RKO (cell line): ENCODE data around the gene TRIM13.
"Not testable (repeated sequence)": the region's sequence is repeated elsewhere in the genome, so short reads cannot be mapped to it uniquely, and the experiment has no call there.

Source experiments
- DNase-seq: peaks from one replicate; pipeline ENCODE4 v3.0.0-alpha.2; 2016; ENCODE audit warnings: low spot score

TRIM13 gene, protein sequence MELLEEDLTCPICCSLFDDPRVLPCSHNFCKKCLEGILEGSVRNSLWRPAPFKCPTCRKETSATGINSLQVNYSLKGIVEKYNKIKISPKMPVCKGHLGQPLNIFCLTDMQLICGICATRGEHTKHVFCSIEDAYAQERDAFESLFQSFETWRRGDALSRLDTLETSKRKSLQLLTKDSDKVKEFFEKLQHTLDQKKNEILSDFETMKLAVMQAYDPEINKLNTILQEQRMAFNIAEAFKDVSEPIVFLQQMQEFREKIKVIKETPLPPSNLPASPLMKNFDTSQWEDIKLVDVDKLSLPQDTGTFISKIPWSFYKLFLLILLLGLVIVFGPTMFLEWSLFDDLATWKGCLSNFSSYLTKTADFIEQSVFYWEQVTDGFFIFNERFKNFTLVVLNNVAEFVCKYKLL

DNA sequence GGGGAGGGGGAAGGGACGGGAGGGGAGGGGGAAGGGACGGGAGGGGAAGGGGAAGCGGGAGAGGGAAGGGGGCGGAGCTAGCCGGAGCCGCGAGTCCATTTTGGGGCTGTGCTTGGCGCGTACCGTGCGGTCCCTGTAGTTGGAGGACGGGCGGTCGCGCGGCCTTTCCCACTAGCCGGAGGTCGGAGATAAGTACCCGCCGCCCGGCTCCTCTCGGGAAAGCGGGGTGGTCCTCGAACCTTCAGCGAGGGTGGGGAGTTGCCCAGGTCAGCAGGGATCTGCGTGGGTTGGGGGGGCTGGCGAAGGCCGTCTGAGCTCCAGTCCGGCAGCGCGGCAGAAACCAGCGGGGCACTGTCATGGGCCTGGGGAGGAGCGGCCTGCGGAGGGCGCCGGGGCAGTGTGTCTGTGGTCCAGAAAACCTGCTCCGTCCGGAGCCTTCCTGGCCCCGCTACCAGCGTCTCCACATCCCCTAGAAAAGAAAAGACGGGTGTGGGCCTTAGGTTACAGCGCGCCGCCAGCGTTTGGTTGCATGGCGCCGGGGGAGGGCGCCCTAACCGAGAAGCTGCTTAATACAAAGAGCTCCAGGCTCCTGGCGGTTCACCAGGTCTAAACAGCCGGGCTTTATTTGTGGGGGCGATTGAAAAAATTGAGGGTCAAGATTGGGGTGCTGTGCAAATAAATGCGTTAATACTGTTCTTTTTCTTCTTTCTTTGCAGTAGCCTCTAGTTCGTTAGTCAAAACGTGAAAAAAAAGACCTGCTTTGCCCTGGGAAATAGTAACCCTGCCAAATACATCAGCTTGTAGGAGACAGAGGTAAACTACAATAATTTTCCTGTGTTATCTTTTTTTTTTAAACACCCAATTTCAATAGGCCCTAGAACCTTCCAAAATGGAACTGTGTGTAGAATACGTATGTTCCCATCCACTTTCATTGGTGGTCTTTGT lies at the start of gene TRIM13:
Gene TRIM13, plus strand, starts transcription at position 92 of the 945 bp plus-strand sequence. CDS start 14,899 bp downstream, outside the sequence.
- DNase-seq = peak; percentile 90

DNA sequence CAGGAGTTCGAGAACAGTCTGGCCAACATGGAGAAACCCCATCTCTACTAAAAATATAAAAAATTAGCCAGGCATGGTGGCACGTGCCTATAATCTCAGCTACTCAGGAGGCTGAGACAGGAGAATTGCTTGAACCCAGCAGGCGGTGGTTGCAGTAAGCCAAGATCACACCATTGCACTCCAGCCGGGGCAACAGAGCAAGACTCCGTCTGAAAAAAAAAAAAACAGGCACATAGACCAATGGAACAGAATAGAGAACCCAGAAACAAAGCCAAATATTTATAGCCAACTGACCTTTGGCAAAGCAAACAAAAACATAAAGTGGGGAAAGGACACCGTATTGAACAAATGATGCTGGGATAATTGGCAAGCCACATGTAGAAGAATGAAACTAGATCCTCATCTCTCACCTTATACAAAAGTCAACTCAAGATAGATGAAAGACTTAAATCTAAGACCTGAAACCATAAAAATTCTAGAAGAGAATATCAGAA lies 48.0 kb upstream of the TRIM13 start:
- not testable (repeated sequence) for DNase-seq

DNA sequence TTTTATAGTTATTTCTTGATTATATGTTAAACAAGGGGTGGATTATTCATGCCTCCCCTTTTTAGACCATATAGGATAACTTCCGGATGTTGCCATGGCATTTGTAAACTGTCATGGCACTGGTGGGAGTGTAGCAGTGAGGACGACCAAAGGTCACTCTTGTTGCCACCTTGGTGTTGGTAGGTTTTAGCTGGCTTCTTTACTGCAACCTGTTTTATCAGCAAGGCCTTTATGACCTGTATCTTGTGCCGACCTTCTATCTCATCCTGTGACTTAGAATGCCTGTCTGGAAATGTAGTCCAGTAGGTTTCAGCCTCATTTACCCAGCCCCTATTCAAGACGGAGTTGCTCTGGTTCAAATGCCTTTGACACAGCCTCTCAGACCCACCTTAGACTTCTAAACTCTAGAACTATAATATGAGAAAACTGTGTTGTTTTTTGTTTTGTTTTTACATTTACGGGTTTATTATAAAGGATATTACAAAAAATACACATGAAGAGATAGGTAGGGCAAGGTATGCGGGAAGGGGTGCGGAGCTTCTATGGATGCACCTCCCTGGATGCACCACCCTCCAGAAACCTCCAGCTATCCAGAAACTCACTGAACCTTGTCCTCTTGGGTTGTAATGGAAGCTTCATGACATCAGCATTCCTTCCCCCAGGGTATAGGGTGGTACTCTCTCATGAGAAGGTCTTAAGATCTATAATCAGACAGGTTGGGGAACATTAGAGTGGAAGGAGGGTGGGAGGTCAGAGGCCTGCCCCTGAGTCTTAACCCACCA lies 44.9 kb upstream of the TRIM13 start:
- no peak for DNase-seq

DNA sequence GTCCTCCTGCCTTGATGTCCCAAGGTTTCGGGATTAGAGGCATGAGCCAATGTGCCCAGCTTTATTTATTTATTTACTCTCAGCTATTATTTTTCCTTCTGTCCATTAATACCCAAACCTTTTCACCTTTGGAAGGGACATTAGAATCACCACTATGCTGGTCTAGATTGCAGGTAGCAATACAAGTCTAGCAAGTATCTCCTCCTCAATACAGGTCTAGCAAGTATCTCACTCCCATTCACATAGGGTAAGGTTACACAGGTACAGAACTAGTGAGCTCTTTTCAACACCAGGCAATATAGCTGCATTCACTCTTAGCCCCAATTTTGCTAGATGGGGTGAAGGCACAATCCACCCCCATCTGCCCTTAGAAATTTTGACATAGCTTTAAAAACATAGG lies 43.3 kb upstream of the TRIM13 start:
- DNase-seq = no peak

DNA sequence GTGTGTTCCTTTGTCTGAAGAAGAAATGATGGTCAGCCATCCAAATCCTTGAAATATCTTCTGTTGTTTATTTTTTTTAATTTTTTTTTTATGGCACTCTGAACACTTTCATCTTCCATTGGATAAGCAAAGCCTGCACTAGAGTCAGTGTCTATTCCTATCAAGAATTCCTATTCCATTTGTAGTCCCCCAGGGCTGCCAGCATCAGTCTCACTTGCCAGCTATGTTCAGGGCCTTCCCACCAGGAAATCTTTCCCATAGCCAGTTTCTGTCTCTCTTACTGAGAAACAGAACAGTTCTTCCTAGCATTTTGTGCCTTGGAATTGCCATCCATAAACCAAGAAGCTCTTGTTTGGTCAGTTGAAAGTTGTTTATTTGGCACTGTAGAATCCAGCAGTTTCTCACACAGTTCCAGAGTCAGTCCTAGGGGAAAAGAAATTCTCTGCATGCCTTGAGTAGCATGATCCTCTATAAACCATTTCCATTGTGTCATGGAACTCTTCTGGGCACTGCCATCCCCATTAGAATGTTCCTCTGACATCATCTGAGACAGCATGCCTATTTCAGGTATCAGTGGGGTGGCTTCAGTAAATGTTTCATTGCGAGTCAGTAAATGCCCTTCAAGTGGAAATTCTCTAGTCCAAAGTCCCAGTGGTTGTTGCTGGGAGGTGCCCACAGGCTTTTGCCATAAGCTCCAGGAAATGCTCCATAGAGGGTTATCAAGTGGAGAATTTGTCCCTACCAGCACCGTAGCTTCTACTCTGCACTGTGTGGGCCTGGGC lies 42.0 kb upstream of the TRIM13 start:
- DNase-seq = no peak

DNA sequence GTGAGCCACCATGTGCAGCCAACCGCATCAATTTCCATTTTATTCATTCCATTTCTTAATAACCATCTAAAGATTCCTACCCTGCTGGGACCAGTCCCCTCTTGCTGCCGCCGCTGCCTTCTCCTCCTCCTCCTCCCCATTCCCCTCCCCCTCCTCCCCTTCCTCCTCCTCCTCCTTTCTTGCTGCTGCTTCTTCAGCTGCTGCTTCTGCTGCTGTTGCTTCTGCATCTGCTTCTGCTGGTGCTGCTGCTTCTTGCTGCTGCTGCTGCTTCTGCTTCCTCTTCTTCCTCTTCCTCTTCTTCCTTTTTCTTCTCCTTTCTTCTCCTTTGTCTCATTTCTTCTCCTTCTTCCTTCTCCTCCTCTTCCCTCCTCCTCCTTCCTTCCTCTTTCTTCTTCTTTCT lies 40.7 kb upstream of the TRIM13 start:
- DNase-seq = no peak

DNA sequence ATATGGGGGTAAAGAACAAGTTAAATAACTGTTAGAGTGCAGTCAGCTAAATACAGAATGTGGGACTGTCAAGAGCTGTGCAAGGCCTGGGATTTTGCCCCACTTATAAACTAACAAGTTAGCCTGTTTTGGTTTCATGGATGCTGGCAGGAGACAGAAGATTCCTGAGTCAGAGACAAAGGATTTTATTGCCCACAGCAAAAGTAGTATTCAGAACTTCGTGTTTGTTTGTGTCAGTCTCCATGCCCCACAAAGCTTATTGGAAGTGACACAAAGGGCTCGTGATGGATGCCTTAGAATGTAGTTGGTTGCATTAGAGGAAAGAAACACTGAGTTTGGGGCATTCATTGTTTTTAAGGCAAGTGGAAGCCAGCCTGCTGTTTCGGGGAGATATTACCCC lies 38.5 kb upstream of the TRIM13 start:
- DNase-seq = no peak

DNA sequence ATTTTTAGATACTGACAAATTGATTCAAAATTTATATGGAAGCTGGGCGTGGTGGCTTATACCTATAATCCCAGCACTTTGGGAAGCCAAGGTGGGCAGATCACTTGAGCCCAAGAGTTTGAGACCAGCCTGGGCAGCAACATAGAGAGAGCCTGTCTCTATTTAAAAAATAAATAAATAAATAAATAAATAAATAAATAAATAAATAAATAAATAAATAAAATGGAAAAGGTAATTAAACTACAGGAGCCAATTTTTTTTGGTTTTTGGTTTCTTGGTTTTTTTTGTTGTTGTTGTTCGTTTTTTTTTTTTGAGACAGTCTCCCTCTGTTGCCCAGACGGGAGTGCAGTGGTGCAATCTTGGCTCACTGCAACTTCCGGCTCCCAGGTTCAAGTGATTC lies 29.4 kb upstream of the TRIM13 start:
- no peak for DNase-seq

DNA sequence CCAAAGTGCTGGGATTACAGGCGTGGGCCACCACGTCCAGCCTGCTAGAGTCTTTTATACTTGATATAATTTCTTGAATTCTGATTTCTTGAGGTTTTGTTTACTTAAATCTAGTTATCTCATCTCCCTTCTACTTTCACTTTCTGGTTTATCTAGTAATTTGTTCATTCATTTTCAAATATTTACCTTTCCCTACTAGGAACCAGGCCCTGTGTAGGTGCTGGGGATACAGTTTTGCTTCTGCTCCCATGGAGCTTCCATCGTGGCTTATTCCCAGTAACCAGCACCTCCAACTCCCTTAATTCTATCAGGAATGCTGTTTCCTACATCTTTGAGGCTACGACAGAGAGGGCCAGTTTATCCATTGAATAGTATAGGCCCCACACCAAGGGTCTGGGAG lies 24.1 kb upstream of the TRIM13 start:
- no peak for DNase-seq

DNA sequence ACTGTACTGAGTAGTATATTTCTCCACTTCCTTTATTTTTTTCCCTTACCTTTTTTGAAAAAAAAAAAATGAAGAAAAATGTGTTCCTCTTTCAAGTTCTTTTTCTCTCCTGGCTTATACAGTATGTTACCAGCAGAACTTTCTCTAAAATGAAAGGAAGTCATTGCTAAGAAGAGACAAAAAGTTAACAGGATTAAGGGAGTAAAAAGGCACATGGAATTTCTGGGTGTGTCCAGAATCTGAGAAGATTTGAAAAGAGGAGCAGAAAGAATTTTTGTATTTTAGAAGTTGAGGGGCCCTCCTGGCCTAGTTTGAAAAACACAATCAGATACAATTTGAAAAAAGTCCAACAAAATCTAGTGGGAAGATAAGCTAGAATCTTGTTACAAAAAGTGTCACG lies 21.0 kb upstream of the TRIM13 start:
- DNase-seq = no peak

DNA sequence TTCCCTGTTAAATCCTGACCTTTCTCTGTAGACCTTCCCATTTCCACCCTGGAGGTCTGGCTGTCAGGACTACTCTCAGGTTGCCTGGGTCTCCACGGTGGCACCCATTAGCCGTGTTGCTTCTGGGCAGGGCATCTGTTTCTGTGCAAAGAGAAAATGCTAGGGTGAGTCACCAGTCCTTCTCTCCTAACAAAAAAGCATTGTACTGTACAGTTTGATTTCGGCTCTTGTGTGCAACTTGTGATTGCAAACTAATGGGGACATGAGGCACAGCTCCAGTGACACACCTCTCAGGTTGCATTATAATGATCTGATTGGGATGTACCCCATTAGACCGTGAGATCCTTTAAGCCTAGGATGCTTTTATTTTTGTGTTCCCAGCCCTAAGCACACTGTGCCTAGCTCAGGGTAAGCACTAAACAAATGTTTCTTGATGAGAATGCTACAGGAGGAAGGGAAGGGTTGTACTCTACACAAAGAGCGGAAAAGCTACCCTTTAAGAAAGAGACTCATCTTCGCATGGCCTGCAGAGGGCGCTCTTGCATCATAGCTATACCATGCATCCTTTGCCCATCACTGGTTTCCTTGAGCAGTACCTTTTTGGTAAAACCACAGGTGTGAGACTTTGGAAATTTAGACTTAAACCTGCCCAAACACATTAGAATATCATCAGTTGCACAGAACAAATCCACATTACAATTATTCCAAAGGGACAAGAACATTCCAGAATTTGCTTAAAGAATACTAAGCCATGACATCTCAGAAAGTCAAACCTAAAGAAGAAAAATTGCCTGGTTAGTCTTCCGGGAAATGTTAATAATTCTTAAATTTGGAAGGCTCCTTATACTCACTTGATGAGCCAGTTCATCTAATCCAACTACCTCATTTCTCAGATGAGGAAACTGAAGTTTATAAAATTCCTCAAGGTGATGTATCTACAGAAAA lies 20.3 kb upstream of the TRIM13 start:
- peak; percentile 67 for DNase-seq

DNA sequence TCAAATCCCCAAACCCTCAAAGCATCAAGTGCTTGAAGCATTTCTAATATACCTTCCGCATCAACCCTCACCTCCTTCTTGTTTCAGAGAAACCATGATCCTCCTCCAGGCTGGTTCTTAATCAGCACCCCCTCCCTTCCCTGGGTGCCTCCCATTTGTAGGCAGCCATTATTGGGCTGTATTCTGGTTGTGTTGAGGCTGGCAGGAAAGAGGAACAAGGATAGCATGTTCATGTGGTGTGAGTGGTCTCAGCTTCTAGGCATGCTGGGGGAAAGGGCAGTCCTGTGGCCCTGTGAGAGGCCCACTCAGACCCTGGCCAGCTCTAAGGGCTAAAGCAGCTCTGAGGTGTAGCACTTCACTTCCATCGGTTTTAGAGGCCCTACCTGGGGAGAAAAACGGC lies 18.9 kb upstream of the TRIM13 start:
- no peak for DNase-seq

DNA sequence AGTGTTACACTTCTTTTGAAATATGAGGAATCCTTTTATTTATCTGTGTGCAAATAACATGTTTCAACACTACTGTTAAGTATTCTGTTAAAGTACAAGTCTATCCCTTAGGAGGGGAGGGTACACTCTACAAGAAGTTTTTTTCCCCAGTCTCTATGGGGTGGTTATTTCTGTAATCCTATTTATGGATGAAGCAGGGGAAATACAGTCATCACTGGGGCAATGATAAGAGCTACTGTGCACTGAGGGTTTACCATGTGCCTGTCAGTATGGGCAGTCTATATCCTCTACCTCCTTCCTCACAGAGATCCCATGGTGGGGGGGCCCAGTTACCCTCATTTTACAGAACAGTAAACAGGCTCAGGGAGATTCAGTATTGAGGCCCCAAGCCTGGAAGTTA lies 16.6 kb upstream of the TRIM13 start:
- DNase-seq = no peak

DNA sequence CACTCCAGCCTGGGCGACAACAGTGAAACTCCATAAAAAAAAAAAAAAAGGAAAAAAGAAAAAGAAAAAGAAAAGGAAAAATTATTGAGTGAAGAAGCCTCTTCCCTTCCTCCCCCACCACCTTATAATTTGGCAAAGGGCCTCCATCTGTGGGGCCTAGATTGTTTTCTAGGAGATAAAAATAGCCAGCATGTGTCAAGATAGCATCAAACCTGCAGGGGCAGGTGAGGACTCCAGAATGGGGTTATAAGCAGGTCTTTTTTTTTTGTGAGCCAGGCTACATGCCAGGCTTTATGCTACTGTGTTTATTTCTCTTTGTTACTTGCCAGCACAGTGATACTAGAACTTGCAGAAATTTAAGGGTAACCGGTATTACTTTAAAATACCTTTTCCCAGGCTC lies 11.7 kb upstream of the TRIM13 start:
- DNase-seq = no peak

DNA sequence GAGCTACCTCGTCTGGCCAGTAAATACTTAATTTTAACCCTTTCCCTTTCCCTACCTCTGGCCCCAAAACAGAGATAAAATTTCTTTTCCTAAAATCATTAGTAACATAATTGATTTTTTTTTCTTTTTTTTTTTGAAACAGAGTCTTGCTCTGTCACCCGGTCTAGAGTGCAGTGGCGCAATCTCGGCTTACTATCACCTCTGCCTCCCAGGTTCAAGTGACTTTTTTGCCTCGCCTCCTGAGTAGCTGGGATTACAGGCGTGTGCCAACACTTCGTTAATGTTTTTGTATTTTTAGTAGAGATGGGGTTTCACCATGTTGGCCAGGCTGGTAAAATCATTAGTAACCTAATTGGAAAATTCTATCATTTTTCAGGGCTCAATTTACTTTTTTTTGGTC lies 10.4 kb upstream of the TRIM13 start:
- DNase-seq = no peak

DNA sequence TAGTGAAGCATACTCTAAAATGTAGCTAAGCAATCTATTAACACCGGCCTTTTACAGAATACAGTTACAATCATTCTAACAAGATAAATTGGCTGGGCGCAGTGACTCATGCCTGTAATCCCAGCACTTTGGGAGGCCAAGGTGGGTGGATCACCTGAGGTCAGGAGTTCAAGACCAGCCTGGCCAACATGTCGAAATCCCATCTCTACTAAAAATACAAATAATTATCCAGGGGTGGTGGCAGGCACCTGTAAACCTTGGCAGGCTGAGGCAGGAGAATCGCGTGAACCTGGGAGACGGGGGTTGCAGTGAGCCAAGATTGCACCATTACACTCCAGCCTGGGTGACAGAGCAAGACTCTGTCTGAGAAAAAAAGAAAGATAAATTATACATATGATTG lies 6.2 kb upstream of the TRIM13 start:
- DNase-seq = not testable (repeated sequence)

DNA sequence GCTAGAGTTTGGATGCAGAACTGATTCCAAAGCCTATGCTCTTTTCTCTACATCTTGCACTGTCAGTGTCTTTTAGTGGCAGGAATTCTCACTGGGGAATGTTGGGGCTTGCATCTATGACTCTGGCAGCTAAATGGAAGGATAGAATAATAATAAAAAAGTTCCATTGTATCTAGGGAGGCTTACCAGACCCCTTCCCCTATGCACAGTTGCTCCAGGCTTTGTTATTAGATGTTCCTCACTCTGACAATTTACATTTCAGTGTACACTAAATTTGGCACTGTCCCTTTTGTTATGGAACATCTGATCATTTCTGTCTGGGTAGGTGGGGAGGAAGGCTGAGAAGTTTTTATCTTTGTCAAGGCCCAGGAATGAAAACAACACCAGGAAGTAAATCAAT lies 3.7 kb upstream of the TRIM13 start:
- no peak for DNase-seq

DNA sequence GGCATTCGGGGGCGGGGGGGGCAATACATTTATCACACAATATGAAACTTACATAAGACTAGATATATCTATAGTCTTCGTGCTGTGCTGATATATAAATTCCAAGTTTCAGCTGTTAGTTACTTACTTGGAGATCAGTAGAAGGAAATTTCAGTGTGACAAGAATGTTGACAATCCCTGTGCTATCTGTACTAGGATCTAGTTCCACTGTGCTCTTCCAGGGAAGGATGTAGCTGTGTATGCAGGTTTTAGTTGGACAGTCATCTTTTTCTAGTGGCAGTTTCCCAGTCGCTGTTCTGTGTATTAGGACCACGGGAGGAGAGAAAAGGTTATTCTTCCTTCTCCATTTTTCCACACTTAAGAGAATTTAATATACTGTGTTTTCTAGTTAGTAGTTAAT lies 3.2 kb upstream of the TRIM13 start:
- DNase-seq = no peak

DNA sequence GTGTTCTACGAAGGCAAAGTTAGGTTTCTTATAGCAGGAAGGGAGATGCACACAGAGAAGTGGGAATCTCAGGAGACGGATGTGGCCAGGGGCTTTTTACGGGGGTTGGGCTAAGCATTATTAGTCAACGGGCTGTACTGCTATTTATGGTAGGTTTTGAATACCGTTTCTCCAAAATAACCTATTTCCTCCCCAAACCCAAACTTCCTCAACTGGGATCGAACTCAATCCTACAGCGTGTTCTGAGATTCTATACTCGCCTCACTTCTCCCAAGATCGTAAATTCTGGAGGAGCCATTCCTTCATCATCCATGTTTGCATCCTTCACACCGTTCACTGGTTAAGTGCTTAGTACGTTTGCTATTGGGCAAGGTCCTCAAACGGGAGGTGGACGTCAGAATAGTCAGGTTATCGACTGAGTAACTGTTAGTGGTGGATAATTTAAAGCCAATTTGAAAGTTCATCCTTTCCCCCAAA lies 1.2 kb upstream of the TRIM13 start:
- no peak for DNase-seq
